Body of pancreas (tissue), 4 donors: Measurements from ENCODE around the gene TLL2. TPM values are rescaled to one million over a fixed set of nuclear protein-coding genes. Genes with fewer than 3 reads are reported as not detected.

Source experiments
- ATAC-seq: fragments of 150-250 bp; one replicate; pipeline ENCODE4 v1.9.1; 2016
- DNase-seq, 4 donors: peaks; one replicate each; pipeline ENCODE4 v3.0.0-alpha.2; 2019
- H3K27ac ChIP-seq, 4 donors: fragments of 200-600 bp; sonication (generic); 1 replicate in 3 of 4; 2 replicates in 1 of 4; pipeline versions ENCODE4 v1.5.1 to v1.6.1; 2016 to 2019; ENCODE audit warnings: mild to moderate bottlenecking in 1 of 4, mixed read lengths in 1 of 4, moderate library complexity in 1 of 4
- H3K27me3 ChIP-seq, 2 donors: fragments of 200-600 bp; sonication (generic); one replicate each; pipeline ENCODE4 v1.6.0; 2016; ENCODE audit warnings: mild to moderate bottlenecking in 1 of 2
- H3K36me3 ChIP-seq, 2 donors: fragments of 200-600 bp; sonication (generic); replicated peaks in 1 of 2; 2 replicates each; pipeline ENCODE4 v1.5.1; 2016; ENCODE audit warnings: low read depth in 2 of 2; ENCODE audit not compliant: insufficient read depth in 1 of 2
- H3K4me1 ChIP-seq: fragments of 200-600 bp; sonication (generic); one replicate; pipeline ENCODE4 v1.6.0; 2016
- H3K4me3 ChIP-seq, 2 donors: fragments of 200-600 bp; sonication (generic); 1 replicate in 1 of 2; 2 replicates in 1 of 2; pipeline ENCODE4 v1.5.1; 2016 to 2019
- H3K9me3 ChIP-seq, 3 donors: fragments of 200-600 bp; sonication (generic); 1 replicate in 2 of 3; 2 replicates in 1 of 3; pipeline ENCODE4 v1.5.1; 2016
- CTCF ChIP-seq, 7 experiments: fragments of 450-650 bp in 4 of 7; fragments of 200-600 bp in 3 of 7; sonication (generic) in 3 of 7; IDR thresholded peaks; one replicate each; pipeline ENCODE4 v1.5.1; 2016 to 2019; ENCODE audit warnings: antibody characterized with exemption in 7 of 7
- POLR2A ChIP-seq, 3 donors: fragments of 450-650 bp; IDR thresholded peaks; one replicate each; pipeline ENCODE4 v1.6.1; 2016; ENCODE audit warnings: antibody characterized with exemption in 3 of 3, mild to moderate bottlenecking in 2 of 3
- WGBS, 2 donors: methylation state at CpG; one replicate each; pipeline ENCODE4 v1.1.5; 2017; 5-methylcytosine and 5-hydroxymethylcytosine counted together
- intact Hi-C: fragments of 100-400 bp; cut with DNase I; formaldehyde crosslinking; loops from one replicate; pipeline ENCODE4 v1.15.1; 2023
- total RNA-seq, 2 donors: library from RNA; depleted of rRNA; stranded (reverse); fragments of >200 nt; gene quantifications; one replicate each; pipeline ENCODE4 v1.1.0, GENCODE V29; 2016

TLL2 gene
- total RNA-seq, 2 donors from 2014 or later, result not detected

- Histone ChIP-seq H3K4me3 (no peak overlapping the region), H3K36me3 (no peaks in the 10 kb centered on the region), H3K9me3 (no peaks in the 10 kb centered on the region), H3K27me3 (no peaks in the 10 kb centered on the region), H3K27ac (no peak overlapping the region), H3K4me1 (no peaks in the 10 kb centered on the region)
- no peak for ATAC-seq
- WGBS, 2 donors, result 91% methylated on average over 2 of the region's 2 CpGs
- TF ChIP-seq POLR2A (IDR thresholded peaks at IDR 0.05) (no peak), CTCF (IDR thresholded peaks at IDR 0.05) (no peak)
- intact Hi-C loops, result no loop called here
- no peak for DNase-seq
Measured at GRCh38 chr10:96493254-96493653, 20.5 kb downstream of the TLL2 start.

GRCh38 chr10:96491303-96491702 lies 22.4 kb downstream of the TLL2 start:
- H3K36me3 ChIP-seq, result no peaks in the 10 kb centered on the region
- ATAC-seq, result no peak
- H3K27me3 ChIP-seq, result no peaks in the 10 kb centered on the region
- H3K27ac ChIP-seq, result no peak overlapping the region
- 63 to 67% methylated on average over 3 of the region's 3 CpGs for WGBS, 2 donors
- DNase-seq, result peak in 1 of 4 donors; percentile 13
- no peaks in the 10 kb centered on the region for H3K4me1 ChIP-seq
- no peak overlapping the region for H3K4me3 ChIP-seq
- peak in 4 of 7 experiments; percentile 20 to 40 (median 34) for TF ChIP-seq CTCF (IDR thresholded peaks at IDR 0.05)
- no peak for TF ChIP-seq POLR2A (IDR thresholded peaks at IDR 0.05)
- intact Hi-C loops, result no loop called here
- H3K9me3 ChIP-seq, result no peaks in the 10 kb centered on the region

GRCh38 chr10:96488161-96488935 lies 25.4 kb downstream of the TLL2 start:
- DNase-seq, result no peak
- no peaks in the 10 kb centered on the region for H3K4me1 ChIP-seq
- H3K27ac ChIP-seq, result no peak overlapping the region
- TF ChIP-seq CTCF (IDR thresholded peaks at IDR 0.05) (no peak), POLR2A (IDR thresholded peaks at IDR 0.05) (no peak)
- H3K4me3 ChIP-seq, result no peak overlapping the region
- WGBS, 2 donors, result 83 to 84% methylated on average over 6 to 14 of the region's 14 CpGs
- no peak for ATAC-seq
- H3K36me3 ChIP-seq, result no peaks in the 10 kb centered on the region
- H3K27me3 ChIP-seq, result no peaks in the 10 kb centered on the region
- intact Hi-C loops, result no loop called here
- H3K9me3 ChIP-seq, result no peaks in the 10 kb centered on the region

- H3K4me3 ChIP-seq, result no peak overlapping the region
- H3K27me3 ChIP-seq, result no peaks in the 10 kb centered on the region
- DNase-seq (no peak), ATAC-seq (no peak)
- no peaks in the 10 kb centered on the region for H3K9me3 ChIP-seq
- no peak overlapping the region for H3K27ac ChIP-seq
- H3K4me1 ChIP-seq, result no peaks in the 10 kb centered on the region
- TF ChIP-seq CTCF (IDR thresholded peaks at IDR 0.05) (no peak), POLR2A (IDR thresholded peaks at IDR 0.05) (no peak)
- WGBS, 2 donors, result 67 to 72% methylated on average over 4 of the region's 4 CpGs
- intact Hi-C loops, result no loop called here
- H3K36me3 ChIP-seq, result no peaks in the 10 kb centered on the region
Measured at GRCh38 chr10:96482815-96483588, 30.7 kb downstream of the TLL2 start.
